Measurements from ENCODE around the gene MBNL2.

The MBNL2 gene

GRCh38 chr13:97185291-97185690 lies 36.8 kb upstream of the MBNL2 start:
- Histone ChIP-seq H3K27ac (no peak overlapping the region), H3K36me3 (no peaks in the 10 kb centered on the region), H3K27me3 (ENCODE audit: insufficient read depth, low read depth, severe bottlenecking) (no peaks in the 10 kb centered on the region), H3K9me3 (ENCODE audit: severe bottlenecking) (peaks cover 8% of the 10 kb centered on the region), H3K4me3 (ENCODE audit: low read depth, low read length) (no peak overlapping the region)
- no peak for TF ChIP-seq CTCF (IDR thresholded peaks at IDR 0.05; ENCODE audit: low read depth, low read length)
- DNase-seq, result no peak

GRCh38 chr13:97185751-97186150 lies 36.4 kb upstream of the MBNL2 start:
- DNase-seq, result no peak
- TF ChIP-seq CTCF (IDR thresholded peaks at IDR 0.05; ENCODE audit: low read depth, low read length), result no peak
- H3K27ac ChIP-seq, result no peak overlapping the region
- H3K9me3 ChIP-seq (ENCODE audit: severe bottlenecking), result peaks cover 8% of the 10 kb centered on the region
- no peaks in the 10 kb centered on the region for H3K36me3 ChIP-seq
- no peaks in the 10 kb centered on the region for H3K27me3 ChIP-seq (ENCODE audit: insufficient read depth, low read depth, severe bottlenecking)
- H3K4me3 ChIP-seq (ENCODE audit: low read depth, low read length), result no peak overlapping the region

GRCh38 chr13:97188207-97188606 lies 33.9 kb upstream of the MBNL2 start:
- Histone ChIP-seq H3K9me3 (ENCODE audit: severe bottlenecking) (peaks cover 8% of the 10 kb centered on the region), H3K36me3 (no peaks in the 10 kb centered on the region), H3K4me3 (ENCODE audit: low read depth, low read length) (no peak overlapping the region), H3K27me3 (ENCODE audit: insufficient read depth, low read depth, severe bottlenecking) (no peaks in the 10 kb centered on the region), H3K27ac (no peak overlapping the region)
- TF ChIP-seq CTCF (IDR thresholded peaks at IDR 0.05; ENCODE audit: low read depth, low read length), result no peak
- no peak for DNase-seq

- Histone ChIP-seq H3K36me3 (no peaks in the 10 kb centered on the region), H3K4me3 (ENCODE audit: low read depth, low read length) (no peak overlapping the region), H3K27me3 (ENCODE audit: insufficient read depth, low read depth, severe bottlenecking) (no peaks in the 10 kb centered on the region), H3K9me3 (ENCODE audit: severe bottlenecking) (peaks cover 8% of the 10 kb centered on the region), H3K27ac (no peak overlapping the region)
- DNase-seq, result no peak
- TF ChIP-seq CTCF (IDR thresholded peaks at IDR 0.05; ENCODE audit: low read depth, low read length), result no peak
Measured at GRCh38 chr13:97189928-97190327, 32.2 kb upstream of the MBNL2 start.

- Histone ChIP-seq H3K27ac (no peak overlapping the region), H3K27me3 (ENCODE audit: insufficient read depth, low read depth, severe bottlenecking) (no peaks in the 10 kb centered on the region), H3K36me3 (no peaks in the 10 kb centered on the region), H3K9me3 (ENCODE audit: severe bottlenecking) (no peaks in the 10 kb centered on the region), H3K4me3 (ENCODE audit: low read depth, low read length) (no peak overlapping the region)
- DNase-seq, result no peak
- no peak for TF ChIP-seq CTCF (IDR thresholded peaks at IDR 0.05; ENCODE audit: low read depth, low read length)
Measured at GRCh38 chr13:97191142-97191541, 31.0 kb upstream of the MBNL2 start.

- no peak for DNase-seq
- no peak for TF ChIP-seq CTCF (IDR thresholded peaks at IDR 0.05; ENCODE audit: low read depth, low read length)
- Histone ChIP-seq H3K27ac (no peak overlapping the region), H3K27me3 (ENCODE audit: insufficient read depth, low read depth, severe bottlenecking) (no peaks in the 10 kb centered on the region), H3K36me3 (no peaks in the 10 kb centered on the region), H3K9me3 (ENCODE audit: severe bottlenecking) (no peaks in the 10 kb centered on the region), H3K4me3 (ENCODE audit: low read depth, low read length) (no peak overlapping the region)
Measured at GRCh38 chr13:97191615-97192014, 30.5 kb upstream of the MBNL2 start.

Data from WERI-Rb-1 (cell line).